MM.1S (cell line): Measurements from ENCODE around the gene HPSE2.

Experiments used
- CTCF ChIP-seq: fragments of 300-600 bp; sonication (generic); IDR thresholded peaks from 2 replicates; pipeline ENCODE4 v1.5.1; 2016; ENCODE audit warnings: antibody characterized with exemption, low read length, mixed read lengths
- EZH2 ChIP-seq: fragments of 300-600 bp; sonication (generic); optimal IDR thresholded peaks from 2 replicates; pipeline ENCODE3; 2017; ENCODE audit warnings: low read depth, mild to moderate bottlenecking, antibody characterized with exemption, low read length, mixed read lengths
- EZH2phosphoT487 ChIP-seq: fragments of 300-600 bp; sonication (generic); IDR thresholded peaks from 2 replicates; pipeline ENCODE4 v1.6.1; 2018; ENCODE audit warnings: antibody characterized with exemption, low read length

DNA sequence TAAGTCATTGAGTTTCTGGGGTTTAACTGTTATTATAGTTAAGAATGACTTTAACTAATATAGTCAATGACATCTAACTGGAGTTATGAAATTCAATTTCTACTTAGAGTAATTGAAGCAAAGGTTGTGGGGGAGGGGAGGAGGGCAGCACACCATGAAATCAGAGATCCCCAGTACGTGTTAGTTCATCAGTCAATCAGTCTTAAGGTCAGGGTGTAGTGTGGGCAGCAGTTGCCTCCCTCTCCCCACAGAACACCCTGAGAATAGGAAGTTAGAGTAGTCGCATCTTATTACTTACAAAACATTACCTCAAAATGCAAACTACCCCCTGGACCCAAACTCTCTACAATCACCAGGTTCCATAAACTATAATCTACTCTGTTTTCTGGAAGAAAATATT is 781.9 kb downstream of the HPSE2 start:
- TF ChIP-seq CTCF: no peak
- TF ChIP-seq EZH2phosphoT487: no peak
- no peak for TF ChIP-seq EZH2
